ENCODE results near the gene RAPGEF1.
"Not testable (repeated sequence)": the region's sequence is repeated elsewhere in the genome, so short reads cannot be mapped to it uniquely, and the experiment has no call there.

The RAPGEF1 gene

GRCh38 chr9:131669269-131670157, 70.4 kb downstream of the RAPGEF1 start:
- peak in 1 of 2 donors; percentile 47 for DNase-seq

GRCh38 chr9:131668439-131669268, 71.2 kb downstream of the RAPGEF1 start:
- peak; percentile 39 to 79 for DNase-seq

GRCh38 chr9:131668057-131668438, 71.8 kb downstream of the RAPGEF1 start:
- no peak for DNase-seq

- DNase-seq = peak; percentile 90 to 97
Observed at GRCh38 chr9:131667576-131667975, 72.3 kb downstream of the RAPGEF1 start.

- no peak for DNase-seq
Observed at GRCh38 chr9:131666774-131667173, 73.1 kb downstream of the RAPGEF1 start.

GRCh38 chr9:131666029-131666428, 73.8 kb downstream of the RAPGEF1 start:
- no peak for DNase-seq

- DNase-seq = no peak
Observed at GRCh38 chr9:131663288-131663687, 76.6 kb downstream of the RAPGEF1 start.

GRCh38 chr9:131662289-131662621, 77.6 kb downstream of the RAPGEF1 start:
- not testable (repeated sequence) for DNase-seq

GRCh38 chr9:131661568-131662288, 78.1 kb downstream of the RAPGEF1 start:
- DNase-seq = no peak

- peak in 1 of 2 donors; percentile 49 for DNase-seq
Observed at GRCh38 chr9:131660466-131661405, 79.1 kb downstream of the RAPGEF1 start.

GRCh38 chr9:131658377-131659129, 81.3 kb downstream of the RAPGEF1 start:
- DNase-seq = peak; percentile 88 to 91

GRCh38 chr9:131657940-131658339, 81.9 kb downstream of the RAPGEF1 start:
- DNase-seq = no peak

- no peak for DNase-seq
Observed at GRCh38 chr9:131657456-131657855, 82.4 kb downstream of the RAPGEF1 start.

GRCh38 chr9:131657037-131657377, 82.9 kb downstream of the RAPGEF1 start:
- DNase-seq = no peak

- peak; percentile 99 to 100 for DNase-seq
Observed at GRCh38 chr9:131656356-131657036, 83.4 kb downstream of the RAPGEF1 start.

GRCh38 chr9:131654369-131654768, 85.5 kb downstream of the RAPGEF1 start:
- not testable (repeated sequence) for DNase-seq

- peak; percentile 79 to 91 for DNase-seq
Observed at GRCh38 chr9:131651599-131651998, 88.3 kb downstream of the RAPGEF1 start.

- DNase-seq = peak; percentile 26 to 69
Observed at GRCh38 chr9:131651160-131651559, 88.7 kb downstream of the RAPGEF1 start.

- peak; percentile 91 to 93 for DNase-seq
Observed at GRCh38 chr9:131650254-131650653, 89.6 kb downstream of the RAPGEF1 start.

- DNase-seq = no peak
Observed at GRCh38 chr9:131649646-131650045, 90.2 kb downstream of the RAPGEF1 start.

Measured in inflammatory macrophage (primary cell).